IMR-90 (cell line): ENCODE measurements around the gene RFX4. TPM values are rescaled to one million over a fixed set of nuclear protein-coding genes. Genes with fewer than 3 reads are reported as not detected.

Source experiments
- ATAC-seq: fragments of 200-7000 bp; cut with Tn5 transposase; 2 replicates; pipeline ENCODE4 v1.9.1; 2020; ENCODE audit warnings: low read depth, mild to moderate bottlenecking, moderate library complexity
- BruUV-seq: library from RNA; stranded (reverse); fragments of 400-500 nt; replicated peaks from 2 replicates; lab custom pipeline; 2021; lab: Mats Ljungman, UMichigan
- CTCF ChIA-PET: fragments of 300-600 bp; formaldehyde crosslinking; extraction: SDS; loops from one replicate; lab custom pipeline; 2021; ENCODE audit warnings: antibody characterized with exemption; lab: Yijun Ruan, JAX
- POLR2A ChIA-PET: fragments of 300-600 bp; sonication (Branson Sonifier 250); formaldehyde crosslinking; loops from one replicate; lab custom pipeline; 2022; ENCODE audit warnings: antibody characterized with exemption; ENCODE audit not compliant: unreplicated experiment; lab: Charles Lee
- DNase-seq: peaks from one replicate; pipeline ENCODE4 v3.0.0; 2013
- H2AFZ ChIP-seq: replicated peaks from 2 replicates; pipeline ENCODE3; 2013; ENCODE audit warnings: low read length, mild to moderate bottlenecking; ENCODE audit not compliant: poor library complexity
- H2AK5ac ChIP-seq: 2 replicates; pipeline ENCODE4 v1.6.1; 2013; ENCODE audit warnings: low read depth, low read length, inconsistent platforms
- H2AK9ac ChIP-seq: replicated peaks from 2 replicates; pipeline ENCODE3; 2013; ENCODE audit warnings: mild to moderate bottlenecking, low read depth, low read length, moderate library complexity; ENCODE audit not compliant: poor library complexity
- H2BK120ac ChIP-seq: 2 replicates; pipeline ENCODE4 v1.6.1; 2013; ENCODE audit warnings: low read depth, low read length, inconsistent platforms
- H2BK15ac ChIP-seq: 3 replicates; pipeline ENCODE4 v1.6.1; 2013; ENCODE audit warnings: low read depth, low read length, inconsistent platforms
- H2BK20ac ChIP-seq: 2 replicates; pipeline ENCODE4 v1.6.1; 2013; ENCODE audit warnings: low read depth, mild to moderate bottlenecking, inconsistent platforms, low read length, moderate library complexity
- H2BK5ac ChIP-seq: 2 replicates; pipeline ENCODE4 v1.6.1; 2013; ENCODE audit warnings: mild to moderate bottlenecking, low read depth, low read length, inconsistent platforms; ENCODE audit not compliant: poor library complexity, severe bottlenecking
- H3K14ac ChIP-seq: replicated peaks from 2 replicates; pipeline ENCODE4 v1.6.1; 2013; ENCODE audit warnings: low read depth, low read length, inconsistent platforms
- H3K18ac ChIP-seq: 2 replicates; pipeline ENCODE4 v1.6.1; 2013; ENCODE audit warnings: low read depth, low read length, control low read depth
- H3K23ac ChIP-seq: 2 replicates; pipeline ENCODE4 v1.6.1; 2013; ENCODE audit warnings: low read depth, low read length, inconsistent platforms
- H3K27ac ChIP-seq: 2 replicates; pipeline ENCODE4 v1.5.1; 2013; ENCODE audit warnings: mild to moderate bottlenecking, control low read depth, low read length; ENCODE audit not compliant: insufficient read depth
- H3K27me3 ChIP-seq: 2 replicates; pipeline ENCODE4 v1.6.1; 2013; ENCODE audit warnings: low read length; ENCODE audit not compliant: control insufficient read depth, insufficient read depth
- H3K36me3 ChIP-seq: 2 replicates; pipeline ENCODE4 v1.6.1; 2013; ENCODE audit warnings: low read length, mixed read lengths; ENCODE audit not compliant: control insufficient read depth, insufficient read depth
- H3K4ac ChIP-seq: 2 replicates; pipeline ENCODE4 v1.6.1; 2013; ENCODE audit warnings: low read depth, low read length, inconsistent platforms
- H3K4me1 ChIP-seq: 2 replicates; pipeline ENCODE4 v1.6.1; 2013; ENCODE audit warnings: low read length, mixed read lengths; ENCODE audit not compliant: control insufficient read depth, insufficient read depth
- H3K4me2 ChIP-seq: 2 replicates; pipeline ENCODE4 v1.6.1; 2013; ENCODE audit warnings: low read depth, mild to moderate bottlenecking, control low read depth, low read length, moderate library complexity
- H3K4me3 ChIP-seq: 2 replicates; pipeline ENCODE4 v1.5.1; 2013; ENCODE audit warnings: low read depth, mild to moderate bottlenecking, control low read depth, low read length, moderate library complexity; ENCODE audit not compliant: insufficient read depth
- H3K56ac ChIP-seq: 2 replicates; pipeline ENCODE4 v1.6.1; 2013; ENCODE audit warnings: low read length, inconsistent platforms; ENCODE audit not compliant: insufficient read depth; ENCODE audit errors: extremely low read depth
- H3K79me1 ChIP-seq, 2 experiments: 2 replicates each; pipeline ENCODE4 v1.6.1; 2013; ENCODE audit warnings: low read length in 2 of 2, inconsistent platforms in 1 of 2, low read depth in 1 of 2
- H3K9ac ChIP-seq: 2 replicates; pipeline ENCODE4 v1.6.1; 2013; ENCODE audit warnings: low read depth, low read length, control low read depth
- H3K9me1 ChIP-seq: 2 replicates; pipeline ENCODE4 v1.6.1; 2013; ENCODE audit warnings: low read length, inconsistent platforms; ENCODE audit not compliant: insufficient read depth
- H3K9me3 ChIP-seq: 2 replicates; pipeline ENCODE4 v1.6.1; 2013; ENCODE audit warnings: low read length; ENCODE audit not compliant: control insufficient read depth, insufficient read depth
- H4K20me1 ChIP-seq: 2 replicates; pipeline ENCODE4 v1.6.1; 2013; ENCODE audit warnings: low read length, inconsistent platforms; ENCODE audit not compliant: insufficient read depth
- H4K5ac ChIP-seq: 2 replicates; pipeline ENCODE4 v1.6.1; 2013; ENCODE audit warnings: mild to moderate bottlenecking, low read depth, low read length, control low read depth
- H4K8ac ChIP-seq, 2 experiments: 2 replicates each; pipeline ENCODE4 v1.6.1; 2013; ENCODE audit warnings: low read depth in 2 of 2, low read length in 2 of 2, control low read depth in 1 of 2, inconsistent platforms in 1 of 2
- H4K91ac ChIP-seq: 2 replicates; pipeline ENCODE4 v1.6.1; 2013; ENCODE audit warnings: low read depth, low read length, inconsistent platforms; ENCODE audit not compliant: insufficient read depth
- CHD1 ChIP-seq: IDR thresholded peaks from 2 replicates; pipeline ENCODE4 v1.6.1; 2012; ENCODE audit warnings: low read depth, low read length, improper control_type of control experiment
- ELK1 ChIP-seq: fragments of 150-350 bp; IDR thresholded peaks from 2 replicates; pipeline ENCODE4 v1.6.1; 2016; ENCODE audit warnings: low read depth, mild to moderate bottlenecking, low read length, moderate library complexity, borderline replicate concordance
- FOS ChIP-seq: fragments of 150-350 bp; IDR thresholded peaks from 2 replicates; pipeline ENCODE4 v1.6.1; 2016; ENCODE audit warnings: low read depth, low read length
- MAFK ChIP-seq: IDR thresholded peaks from 2 replicates; pipeline ENCODE4 v1.6.1; 2012; ENCODE audit warnings: low read depth, low read length, improper control_type of control experiment
- MAZ ChIP-seq: IDR thresholded peaks from 2 replicates; pipeline ENCODE4 v1.6.1; 2012; ENCODE audit warnings: low read depth, mild to moderate bottlenecking, low read length, improper control_type of control experiment, moderate library complexity, borderline replicate concordance
- NFE2L2 ChIP-seq: fragments of 150-350 bp; IDR thresholded peaks from 2 replicates; pipeline ENCODE4 v1.6.1; 2016; ENCODE audit warnings: low read depth, mild to moderate bottlenecking, low read length
- POLR2A ChIP-seq: IDR thresholded peaks from 2 replicates; pipeline ENCODE4 v1.6.1; 2012; ENCODE audit warnings: mild to moderate bottlenecking, low read depth, low read length
- RAD21 ChIP-seq: IDR thresholded peaks from 2 replicates; pipeline ENCODE4 v1.6.1; 2012; ENCODE audit warnings: low read length, improper control_type of control experiment
- RCOR1 ChIP-seq: IDR thresholded peaks from 2 replicates; pipeline ENCODE4 v1.6.1; 2012; ENCODE audit warnings: mild to moderate bottlenecking, low read length, improper control_type of control experiment; ENCODE audit not compliant: insufficient replicate concordance
- RFX5 ChIP-seq: IDR thresholded peaks from 2 replicates; pipeline ENCODE4 v1.8.0; 2012; ENCODE audit warnings: low read depth, mild to moderate bottlenecking, low read length, moderate library complexity
- SMC3 ChIP-seq: fragments of 150-350 bp; IDR thresholded peaks from 2 replicates; pipeline ENCODE4 v1.6.1; 2016; ENCODE audit warnings: low read depth, mild to moderate bottlenecking, antibody characterized with exemption, low read length, moderate library complexity
- USF2 ChIP-seq: fragments of 150-350 bp; IDR thresholded peaks from 2 replicates; pipeline ENCODE4 v1.6.1; 2017; ENCODE audit warnings: mild to moderate bottlenecking, antibody characterized with exemption, low read length, low read depth
- WGBS, 2 experiments: methylation state at CpG; one replicate each; pipeline versions ENCODE4 v1.1.5 to v1.1.7; 2013; ENCODE audit warnings: missing lambda C conversion rate in 2 of 2; ENCODE audit not compliant: insufficient read length in 1 of 2; ENCODE audit errors: extremely low coverage in 2 of 2; 5-methylcytosine and 5-hydroxymethylcytosine counted together
- dilution Hi-C: fragments of 300-500 bp; cut with HindIII; formaldehyde crosslinking; loops from one replicate; pipeline ENCODE4 v1.14.3; 2018; ENCODE audit warnings: low sequenced_read_pairs; ENCODE audit not compliant: unreplicated experiment
- in situ Hi-C: fragments of 300-500 bp; cut with MboI; formaldehyde crosslinking; loops from 3 replicates; pipeline ENCODE4 v1.14.3; 2019; ENCODE audit warnings: low sequenced_read_pairs, inconsistent platforms, mixed read lengths
- intact Hi-C: fragments of 100-400 bp; cut with micrococcal nuclease; formaldehyde crosslinking; loops from 2 replicates; pipeline ENCODE4 v1.10.0; 2022
- polyA plus RNA-seq, 3 experiments: library from polyadenylated mRNA; depleted of rRNA; stranded (reverse); fragments of >200 nt; gene quantifications; 2 replicates each; pipeline ENCODE4 v1.2.3, GENCODE V29; 2012; ENCODE audit warnings: low replicate concordance in 1 of 3
- total RNA-seq: library from RNA; depleted of rRNA; stranded (reverse); fragments of >200 nt; gene quantifications from 2 replicates; pipeline ENCODE4 v1.2.3, GENCODE V29; 2012

Gene RFX4
- total and polyA plus RNA-seq, 2 of the 4 experiments (the other 2 are of a cell fraction) = not detected

- ATAC-seq = no peak
- WGBS, 2 experiments = 80% methylated on average over 2 of the region's 5 CpGs; no CpG with 5 or more reads in 1 of the 2 experiments
Observed at GRCh38 chr12:106643000-106643399, 60.2 kb downstream of the RFX4 start.

More at GRCh38 chr12:106643000-106643399, 60.2 kb downstream of the RFX4 start:
- Histone ChIP-seq H2BK20ac (no peak overlapping the region), H4K5ac (no peak overlapping the region), H2BK120ac (no peak overlapping the region), H3K4ac (no peak overlapping the region), H3K27ac (no peak overlapping the region), H3K79me1 (no peaks in the 10 kb centered on the region), H3K9me1 (no peaks in the 10 kb centered on the region), H4K20me1 (no peaks in the 10 kb centered on the region), H2BK15ac (no peak overlapping the region), H3K9ac (no peak overlapping the region), H4K8ac (no peak overlapping the region), H4K91ac (no peak overlapping the region), H3K27me3 (peaks cover 1% of the 10 kb centered on the region; the same call in 1 of the 2 replicates), H3K14ac (no peak overlapping the region), H3K4me3 (no peak overlapping the region), H3K9me3 (no peaks in the 10 kb centered on the region), H3K23ac (no peak overlapping the region), H3K18ac (no peak overlapping the region), H3K4me1 (no peaks in the 10 kb centered on the region), H2AK5ac (no peak overlapping the region), H2BK5ac (no peak overlapping the region), H3K56ac (no peak overlapping the region), H3K4me2 (no peak overlapping the region), H2AK9ac (no peak overlapping the region), H2AFZ (no peak overlapping the region), H3K36me3 (no peaks in the 10 kb centered on the region)
- dilution Hi-C loops = no loop called here
- no TSS peak for BruUV-seq
- POLR2A ChIA-PET = no interaction called here
- in situ Hi-C loops = no loop called here
- intact Hi-C loops = loop anchor here (2.0 kb wide), 1 partner anchor 24 kb away; no protein-coding TSS in a partner anchor
- no peak for DNase-seq
- no peak for TF ChIP-seq FOS
- no peak for TF ChIP-seq SMC3
- TF ChIP-seq NFE2L2 = no peak
- no peak for TF ChIP-seq POLR2A
- TF ChIP-seq CHD1 = no peak
- no peak for TF ChIP-seq RAD21
- TF ChIP-seq USF2 = no peak
- no peak for TF ChIP-seq RCOR1
- no peak for TF ChIP-seq RFX5
- TF ChIP-seq MAZ = no peak
- TF ChIP-seq MAFK = no peak
- no peak for TF ChIP-seq ELK1
- CTCF ChIA-PET = no interaction called here
